PC-9 (cell line): ENCODE results near the gene PRMT5.

Experiments used
- EZH2 ChIP-seq: fragments of 200-600 bp; sonication (generic); IDR thresholded peaks from 2 replicates; pipeline ENCODE4 v1.8.0; 2017; ENCODE audit warnings: antibody characterized with exemption, low read depth
- TF ChIP-seq, protein P1 (sequence below): fragments of 200-600 bp; sonication (generic); conservative IDR thresholded peaks from 2 replicates; pipeline ENCODE4 v1.6.1; 2017; ENCODE audit warnings: mixed run types, antibody characterized with exemption, mild to moderate bottlenecking, moderate library complexity

DNA sequence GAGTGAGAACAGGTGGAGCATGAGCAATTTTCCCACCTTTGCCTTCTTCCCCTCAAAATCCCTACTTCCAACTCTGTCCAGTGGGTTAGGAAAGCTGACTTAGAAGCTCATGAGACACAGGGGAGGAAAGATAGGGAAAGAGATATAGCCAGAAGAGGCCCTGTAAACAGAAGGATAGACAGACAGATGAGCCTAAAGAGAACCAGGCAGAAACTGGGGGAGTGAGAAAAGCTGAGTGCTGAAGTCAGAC is 48.2 kb upstream of the PRMT5 start:
- TF ChIP-seq, protein P1, sequence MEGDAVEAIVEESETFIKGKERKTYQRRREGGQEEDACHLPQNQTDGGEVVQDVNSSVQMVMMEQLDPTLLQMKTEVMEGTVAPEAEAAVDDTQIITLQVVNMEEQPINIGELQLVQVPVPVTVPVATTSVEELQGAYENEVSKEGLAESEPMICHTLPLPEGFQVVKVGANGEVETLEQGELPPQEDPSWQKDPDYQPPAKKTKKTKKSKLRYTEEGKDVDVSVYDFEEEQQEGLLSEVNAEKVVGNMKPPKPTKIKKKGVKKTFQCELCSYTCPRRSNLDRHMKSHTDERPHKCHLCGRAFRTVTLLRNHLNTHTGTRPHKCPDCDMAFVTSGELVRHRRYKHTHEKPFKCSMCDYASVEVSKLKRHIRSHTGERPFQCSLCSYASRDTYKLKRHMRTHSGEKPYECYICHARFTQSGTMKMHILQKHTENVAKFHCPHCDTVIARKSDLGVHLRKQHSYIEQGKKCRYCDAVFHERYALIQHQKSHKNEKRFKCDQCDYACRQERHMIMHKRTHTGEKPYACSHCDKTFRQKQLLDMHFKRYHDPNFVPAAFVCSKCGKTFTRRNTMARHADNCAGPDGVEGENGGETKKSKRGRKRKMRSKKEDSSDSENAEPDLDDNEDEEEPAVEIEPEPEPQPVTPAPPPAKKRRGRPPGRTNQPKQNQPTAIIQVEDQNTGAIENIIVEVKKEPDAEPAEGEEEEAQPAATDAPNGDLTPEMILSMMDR, result no peak
- no peak for TF ChIP-seq EZH2
